SK-N-MC (cell line): ENCODE results near the gene ORC3.
"Not testable (repeated sequence)": the region's sequence is repeated elsewhere in the genome, so short reads cannot be mapped to it uniquely, and the experiment has no call there.

Experiments
- DNase-seq: peaks from one replicate; pipeline ENCODE4 v3.0.0-alpha.2; 2011; ENCODE audit warnings: low read depth, low spot score
- H3K27ac ChIP-seq: fragments of 200-600 bp; sonication (generic); 2 replicates; pipeline ENCODE4 v1.5.1; 2016; ENCODE audit warnings: mixed run types
- H3K36me3 ChIP-seq: fragments of 200-600 bp; sonication (generic); 2 replicates; pipeline ENCODE4 v1.6.1; 2017; ENCODE audit warnings: antibody characterized with exemption, low read length, mixed read lengths; ENCODE audit not compliant: insufficient read depth
- H3K4me3 ChIP-seq: fragments of 200-600 bp; sonication (generic); 2 replicates; pipeline ENCODE4 v1.5.1; 2016
- H3K9ac ChIP-seq: fragments of 200-600 bp; sonication (generic); 2 replicates; pipeline ENCODE4 v1.8.0; 2017; ENCODE audit warnings: mixed run types, mixed read lengths; ENCODE audit not compliant: insufficient read length
- H3K9me3 ChIP-seq: fragments of 200-600 bp; sonication (generic); 2 replicates; pipeline ENCODE4 v1.6.1; 2017; ENCODE audit warnings: low read depth, mild to moderate bottlenecking, antibody characterized with exemption, low read length, moderate library complexity, mixed read lengths
- EZH2 ChIP-seq: fragments of 200-600 bp; sonication (generic); IDR thresholded peaks from one replicate; pipeline ENCODE4 v1.6.1; 2017; ENCODE audit warnings: antibody characterized with exemption
- FOXP2 ChIP-seq: optimal IDR thresholded peaks from 2 replicates; pipeline ENCODE3; 2011; ENCODE audit warnings: mild to moderate bottlenecking, moderate library complexity; ENCODE audit not compliant: insufficient read depth; ENCODE audit errors: extremely low read length, control extremely low read depth
- POLR2AphosphoS5 ChIP-seq: IDR thresholded peaks from 2 replicates; pipeline ENCODE4 v1.6.1; 2012; ENCODE audit warnings: mild to moderate bottlenecking, low read depth, low read length, borderline replicate concordance

ORC3 gene

GRCh38 chr6:87706187-87706966 is 116.4 kb downstream of the ORC3 start:
- Histone ChIP-seq H3K36me3 (no peaks in the 10 kb centered on the region), H3K4me3 (no peak overlapping the region), H3K27ac (0 out of 2 replicates have a peak overlapping the region, but pooled peaks have one; percentile 63), H3K9me3 (no peaks in the 10 kb centered on the region), H3K9ac (peak overlapping the region; percentile 7)
- TF ChIP-seq EZH2: no peak
- TF ChIP-seq FOXP2: no peak
- TF ChIP-seq POLR2AphosphoS5: no peak
- no peak for DNase-seq

- H3K4me3 ChIP-seq, H3K9me3 ChIP-seq, DNase-seq, H3K27ac ChIP-seq, H3K36me3 ChIP-seq, H3K9ac ChIP-seq: not testable (repeated sequence)
These were observed 118.9 kb downstream of the ORC3 start for GRCh38 chr6:87708581-87709427.

GRCh38 chr6:87710090-87710489 is 120.2 kb downstream of the ORC3 start:
- H3K27ac ChIP-seq: no peak overlapping the region
- H3K4me3 ChIP-seq: no peak overlapping the region
- TF ChIP-seq FOXP2: no peak
- TF ChIP-seq POLR2AphosphoS5: no peak
- no peak for TF ChIP-seq EZH2
- H3K9me3 ChIP-seq: no peaks in the 10 kb centered on the region
- DNase-seq: no peak
- H3K36me3 ChIP-seq: no peaks in the 10 kb centered on the region
- H3K9ac ChIP-seq: no peak overlapping the region

GRCh38 chr6:87712713-87713112 is 122.8 kb downstream of the ORC3 start:
- H3K36me3 ChIP-seq, H3K4me3 ChIP-seq, H3K9me3 ChIP-seq, DNase-seq, H3K9ac ChIP-seq, H3K27ac ChIP-seq: not testable (repeated sequence)

GRCh38 chr6:87714093-87714842 is 124.3 kb downstream of the ORC3 start:
- H3K9ac ChIP-seq: no peak overlapping the region
- no peak for DNase-seq
- H3K9me3 ChIP-seq: no peaks in the 10 kb centered on the region
- no peak overlapping the region for H3K27ac ChIP-seq
- no peak for TF ChIP-seq EZH2
- TF ChIP-seq POLR2AphosphoS5: no peak
- TF ChIP-seq FOXP2: no peak
- no peak overlapping the region for H3K4me3 ChIP-seq
- no peaks in the 10 kb centered on the region for H3K36me3 ChIP-seq
